Stimulated activated CD4-positive, alpha-beta T cell treated with anti-CD3 and anti-CD28 coated beads, TNF-alpha, amount 100 ng/mL, for 24 hours (primary cell): Measurements from ENCODE around the gene WNT3A.

Experiments used
- DNase-seq, 3 experiments: peaks; one replicate each; pipeline ENCODE4 v3.0.0-alpha.2; 2020; ENCODE audit warnings: low read depth in 3 of 3

WNT3A gene

GRCh38 chr1:228070173-228070572 lies 63.4 kb downstream of the WNT3A start:
- no peak for DNase-seq

GRCh38 chr1:228070851-228071250 lies 64.1 kb downstream of the WNT3A start:
- DNase-seq, result no peak

GRCh38 chr1:228071839-228072657 lies 65.2 kb downstream of the WNT3A start:
- DNase-seq, result no peak

GRCh38 chr1:228072658-228073043 lies 65.9 kb downstream of the WNT3A start:
- DNase-seq, result no peak

GRCh38 chr1:228073061-228073856 lies 66.5 kb downstream of the WNT3A start:
- no peak for DNase-seq

GRCh38 chr1:228073857-228074545 lies 67.2 kb downstream of the WNT3A start:
- no peak for DNase-seq

- no peak for DNase-seq
These were observed 68.3 kb downstream of the WNT3A start for GRCh38 chr1:228074954-228075730.

- no peak for DNase-seq
These were observed 69.0 kb downstream of the WNT3A start for GRCh38 chr1:228075801-228076271.

- DNase-seq, result no peak
These were observed 70.1 kb downstream of the WNT3A start for GRCh38 chr1:228076796-228077430.

- no peak for DNase-seq
These were observed 71.0 kb downstream of the WNT3A start for GRCh38 chr1:228077565-228078330.

GRCh38 chr1:228079013-228079412 lies 72.2 kb downstream of the WNT3A start:
- no peak for DNase-seq

- no peak for DNase-seq
These were observed 72.9 kb downstream of the WNT3A start for GRCh38 chr1:228079601-228080263.

GRCh38 chr1:228081144-228081543 lies 74.3 kb downstream of the WNT3A start:
- no peak for DNase-seq

- DNase-seq, result no peak
These were observed 74.9 kb downstream of the WNT3A start for GRCh38 chr1:228081578-228082213.

- DNase-seq, result peak; percentile 77 to 89 (median 85)
These were observed 75.6 kb downstream of the WNT3A start, which contains the start of gene ARF1 for GRCh38 chr1:228082214-228082917. Gene ARF1, plus strand, starts transcription at chr1:228082708. Its CDS starts 14,407 bp downstream, at chr1:228097115.

- DNase-seq, result peak in 1 of 3 experiments; percentile 29
These were observed 76.4 kb downstream of the WNT3A start for GRCh38 chr1:228082918-228083870.

GRCh38 chr1:228083871-228084278 lies 77.1 kb downstream of the WNT3A start:
- no peak for DNase-seq
